ENCODE data around the gene TFAP2E.

GRCh38 chr1:35603941-35604340 is 30.8 kb downstream of the TFAP2E start:
- no peak for TF ChIP-seq CTCF (IDR thresholded peaks at IDR 0.05)
- TF ChIP-seq POLR2A (IDR thresholded peaks at IDR 0.05): no peak
